ENCODE data around the gene PTPRM.

The PTPRM gene

DNA sequence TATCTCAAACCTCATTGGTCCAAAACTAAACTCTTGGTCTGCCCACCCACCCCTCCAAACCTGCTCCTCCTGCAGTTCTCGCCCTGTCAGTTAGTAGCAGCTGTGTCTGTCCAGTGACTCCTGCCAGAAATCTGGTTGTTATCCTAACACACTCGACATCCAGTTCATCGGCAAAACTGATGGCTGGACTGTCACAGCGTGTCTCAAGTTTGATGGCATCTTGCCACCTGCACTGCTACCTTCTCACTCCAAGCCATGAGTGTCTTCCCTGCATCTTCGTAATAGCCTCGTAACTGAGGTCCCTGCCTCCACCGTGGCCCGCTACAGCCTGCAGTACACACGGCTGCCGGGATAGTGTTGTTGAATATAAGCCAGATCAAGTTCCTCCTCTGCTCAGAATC lies 572.0 kb downstream of the PTPRM start:
- peaks cover 13% of the 10 kb centered on the region for H3K9me3 Mint-ChIP-seq
- no peak for DNase-seq
- no peaks in the 10 kb centered on the region for H3K4me1 Mint-ChIP-seq
- no peak for ATAC-seq
- H3K27me3 Mint-ChIP-seq, result no peaks in the 10 kb centered on the region
- H3K4me3 Mint-ChIP-seq, result no peak overlapping the region
- no peak overlapping the region for H3K27ac Mint-ChIP-seq
- no peaks in the 10 kb centered on the region for H3K36me3 Mint-ChIP-seq (ENCODE audit: low read depth)

- Mint-ChIP-seq H3K36me3 (ENCODE audit: low read depth) (no peaks in the 10 kb centered on the region), H3K27ac (no peak overlapping the region), H3K4me3 (no peak overlapping the region)
Measured at GRCh38 chr18:8139891-8140406, 572.8 kb downstream of the PTPRM start.

GRCh38 chr18:8140841-8141501 lies 573.9 kb downstream of the PTPRM start:
- DNase-seq, result no peak
- Mint-ChIP-seq H3K27ac (no peak overlapping the region), H3K9me3 (peaks cover 17% of the 10 kb centered on the region), H3K4me3 (no peak overlapping the region), H3K36me3 (ENCODE audit: low read depth) (no peaks in the 10 kb centered on the region), H3K27me3 (no peaks in the 10 kb centered on the region), H3K4me1 (no peaks in the 10 kb centered on the region)
- ATAC-seq, result no peak

More at GRCh38 chr18:8139891-8140406, 572.8 kb downstream of the PTPRM start:
- no peaks in the 10 kb centered on the region for H3K4me1 Mint-ChIP-seq
- no peaks in the 10 kb centered on the region for H3K27me3 Mint-ChIP-seq
- DNase-seq (no peak), ATAC-seq (no peak)
- H3K9me3 Mint-ChIP-seq, result peaks cover 16% of the 10 kb centered on the region

DNA sequence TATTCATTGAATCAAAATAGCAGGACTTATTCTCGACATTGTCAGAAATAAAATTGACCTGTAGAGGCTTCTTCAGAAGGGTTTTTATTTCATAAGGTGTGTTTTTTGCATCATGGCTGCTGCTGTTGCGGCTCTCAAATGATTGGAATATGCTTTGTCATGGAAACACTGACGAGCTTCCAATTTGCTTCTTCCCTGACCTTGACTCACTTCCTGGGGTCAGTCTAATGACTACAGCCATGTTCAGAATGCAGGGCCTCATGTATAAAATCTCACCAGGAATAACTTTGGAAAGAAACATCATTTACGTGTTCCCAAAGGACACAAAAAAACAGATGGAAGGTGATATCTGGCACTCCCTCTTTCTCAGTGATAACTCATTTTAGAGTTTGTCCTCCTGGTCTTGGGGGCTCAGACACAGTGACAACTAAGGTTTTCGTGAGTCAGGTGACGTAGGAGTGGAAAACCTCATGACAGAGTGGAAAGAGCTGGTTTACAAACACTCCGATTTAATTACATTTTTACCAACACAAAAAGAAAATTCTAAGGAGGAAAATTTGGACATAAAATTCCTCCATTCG lies 575.1 kb downstream of the PTPRM start:
- Mint-ChIP-seq H3K36me3 (ENCODE audit: low read depth) (no peaks in the 10 kb centered on the region), H3K4me1 (no peaks in the 10 kb centered on the region), H3K4me3 (no peak overlapping the region), H3K27me3 (no peaks in the 10 kb centered on the region), H3K9me3 (peaks cover 20% of the 10 kb centered on the region), H3K27ac (no peak overlapping the region)
- ATAC-seq (no peak), DNase-seq (no peak)

DNA sequence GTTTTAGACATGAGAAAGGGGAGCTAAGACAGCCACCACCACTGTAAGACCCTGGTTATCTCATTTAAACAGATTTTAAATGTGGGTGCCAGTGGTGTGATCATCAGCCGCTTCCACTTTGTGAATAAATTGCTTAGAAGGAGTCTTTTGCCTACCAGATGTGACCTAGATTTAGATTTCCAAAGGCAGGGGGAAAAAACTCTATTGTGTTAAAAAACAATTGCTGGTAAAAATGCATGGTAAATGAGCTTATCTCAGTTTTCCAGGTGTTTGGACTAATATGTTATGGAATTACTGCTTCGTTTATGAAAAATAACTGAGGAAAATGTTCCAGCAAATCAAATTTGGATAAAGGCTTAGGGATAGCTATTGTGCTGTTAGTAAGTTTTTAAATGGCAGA lies 575.8 kb downstream of the PTPRM start:
- Mint-ChIP-seq H3K36me3 (ENCODE audit: low read depth) (no peaks in the 10 kb centered on the region), H3K9me3 (peaks cover 26% of the 10 kb centered on the region), H3K27me3 (no peaks in the 10 kb centered on the region), H3K27ac (no peak overlapping the region), H3K4me1 (no peaks in the 10 kb centered on the region), H3K4me3 (no peak overlapping the region)
- ATAC-seq, result no peak
- DNase-seq, result no peak

DNA sequence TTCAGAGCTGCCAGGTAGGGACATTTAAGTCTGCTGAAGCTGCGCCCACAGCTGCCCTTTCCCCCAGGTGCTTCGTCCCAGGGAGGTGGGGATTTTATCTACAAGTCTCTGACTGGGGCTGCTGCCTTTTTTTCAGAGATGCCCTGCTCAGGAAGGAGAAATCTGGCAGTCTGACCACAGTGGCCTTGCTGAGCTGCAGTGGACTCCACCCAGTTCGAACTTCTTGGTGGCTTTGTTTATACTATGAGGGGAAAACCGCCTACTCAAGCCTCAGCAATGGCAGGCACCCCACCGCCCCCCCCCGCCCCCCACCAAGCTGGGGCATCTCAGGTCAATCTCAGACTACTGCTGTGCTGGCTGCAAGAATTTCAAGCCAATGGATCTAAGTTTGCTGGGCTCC lies 584.1 kb downstream of the PTPRM start:
- DNase-seq (no peak), ATAC-seq (no peak)
- no peak overlapping the region for H3K27ac Mint-ChIP-seq
- peaks cover 13% of the 10 kb centered on the region for H3K9me3 Mint-ChIP-seq
- no peaks in the 10 kb centered on the region for H3K4me1 Mint-ChIP-seq
- no peaks in the 10 kb centered on the region for H3K36me3 Mint-ChIP-seq (ENCODE audit: low read depth)
- no peak overlapping the region for H3K4me3 Mint-ChIP-seq
- H3K27me3 Mint-ChIP-seq, result no peaks in the 10 kb centered on the region

GRCh38 chr18:8153887-8154583 lies 586.9 kb downstream of the PTPRM start:
- Mint-ChIP-seq H3K27me3 (no peaks in the 10 kb centered on the region), H3K4me1 (no peaks in the 10 kb centered on the region), H3K36me3 (ENCODE audit: low read depth) (no peaks in the 10 kb centered on the region), H3K27ac (no peak overlapping the region), H3K4me3 (no peak overlapping the region), H3K9me3 (peaks cover 7% of the 10 kb centered on the region)
- DNase-seq, result no peak
- no peak for ATAC-seq

DNA sequence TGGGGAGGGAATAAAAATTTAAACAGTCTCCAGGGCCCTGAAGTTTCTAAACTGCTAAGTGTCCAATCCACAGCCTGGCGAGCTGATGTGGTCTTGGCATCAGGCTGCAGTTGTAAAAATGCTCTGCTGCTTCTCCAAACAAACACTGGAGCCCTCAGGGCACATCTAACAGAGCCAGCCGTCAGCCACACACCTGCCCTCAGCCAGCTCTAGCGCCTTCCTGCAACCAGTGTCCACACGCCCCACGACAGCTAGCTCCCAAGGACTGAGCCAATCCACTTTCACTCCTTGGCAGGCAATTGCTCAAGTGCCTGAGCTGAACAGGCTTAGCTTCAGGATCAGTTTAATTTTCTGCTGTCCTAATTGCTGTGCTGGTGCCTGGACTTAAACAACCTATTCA lies 595.7 kb downstream of the PTPRM start:
- ATAC-seq (no peak), DNase-seq (no peak)
- Mint-ChIP-seq H3K36me3 (ENCODE audit: low read depth) (no peaks in the 10 kb centered on the region), H3K4me3 (no peak overlapping the region), H3K4me1 (no peaks in the 10 kb centered on the region), H3K27ac (no peak overlapping the region), H3K9me3 (peaks cover 6% of the 10 kb centered on the region), H3K27me3 (no peaks in the 10 kb centered on the region)

- Mint-ChIP-seq H3K27ac (no peak overlapping the region), H3K9me3 (peaks cover 5% of the 10 kb centered on the region), H3K4me1 (no peaks in the 10 kb centered on the region), H3K27me3 (no peaks in the 10 kb centered on the region), H3K4me3 (no peak overlapping the region), H3K36me3 (ENCODE audit: low read depth) (no peaks in the 10 kb centered on the region)
- ATAC-seq (no peak), DNase-seq (no peak)
Measured at GRCh38 chr18:8163286-8163959, 596.3 kb downstream of the PTPRM start.

GRCh38 chr18:8165095-8165494 lies 598.0 kb downstream of the PTPRM start:
- H3K27me3 Mint-ChIP-seq, result no peaks in the 10 kb centered on the region
- no peaks in the 10 kb centered on the region for H3K4me1 Mint-ChIP-seq
- ATAC-seq (no peak), DNase-seq (no peak)
- no peak overlapping the region for H3K27ac Mint-ChIP-seq
- H3K9me3 Mint-ChIP-seq, result peaks cover 3% of the 10 kb centered on the region
- no peaks in the 10 kb centered on the region for H3K36me3 Mint-ChIP-seq (ENCODE audit: low read depth)
- H3K4me3 Mint-ChIP-seq, result no peak overlapping the region

DNA sequence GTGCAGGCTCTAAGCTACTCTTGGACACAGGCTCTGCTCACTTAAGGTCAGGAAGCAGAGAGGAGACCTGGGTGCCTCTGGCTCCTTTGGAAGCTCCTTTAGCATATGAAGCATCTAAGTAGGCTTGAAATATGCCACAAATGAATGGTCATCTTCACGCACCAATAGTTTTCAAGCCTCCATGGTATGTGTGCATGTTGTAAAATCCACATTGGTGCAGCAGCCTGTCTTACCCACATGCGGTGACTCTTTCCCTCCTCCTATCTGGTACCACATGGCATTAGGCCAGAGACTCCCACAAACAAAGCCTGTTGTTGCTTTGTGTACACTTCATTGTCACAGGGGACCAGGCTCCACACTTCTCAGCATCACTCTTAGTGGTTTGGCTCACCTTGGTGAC lies 599.9 kb downstream of the PTPRM start:
- no peaks in the 10 kb centered on the region for H3K36me3 Mint-ChIP-seq (ENCODE audit: low read depth)
- DNase-seq (no peak), ATAC-seq (no peak)
- H3K4me3 Mint-ChIP-seq, result no peak overlapping the region
- H3K9me3 Mint-ChIP-seq, result peaks cover 3% of the 10 kb centered on the region
- H3K4me1 Mint-ChIP-seq, result no peaks in the 10 kb centered on the region
- no peak overlapping the region for H3K27ac Mint-ChIP-seq
- H3K27me3 Mint-ChIP-seq, result no peaks in the 10 kb centered on the region

- no peaks in the 10 kb centered on the region for H3K4me1 Mint-ChIP-seq
- no peak overlapping the region for H3K27ac Mint-ChIP-seq
- no peaks in the 10 kb centered on the region for H3K27me3 Mint-ChIP-seq
- DNase-seq (no peak), ATAC-seq (no peak)
- no peak overlapping the region for H3K4me3 Mint-ChIP-seq
- no peaks in the 10 kb centered on the region for H3K36me3 Mint-ChIP-seq (ENCODE audit: low read depth)
- H3K9me3 Mint-ChIP-seq, result peaks cover 3% of the 10 kb centered on the region
Measured at GRCh38 chr18:8167673-8168072, 600.6 kb downstream of the PTPRM start.

- Mint-ChIP-seq H3K27me3 (no peaks in the 10 kb centered on the region), H3K36me3 (ENCODE audit: low read depth) (no peaks in the 10 kb centered on the region), H3K9me3 (no peaks in the 10 kb centered on the region), H3K4me1 (no peaks in the 10 kb centered on the region), H3K4me3 (no peak overlapping the region), H3K27ac (no peak overlapping the region)
- ATAC-seq, result no peak
- DNase-seq, result no peak
Measured at GRCh38 chr18:8169722-8170121, 602.6 kb downstream of the PTPRM start.

GRCh38 chr18:8174771-8175170 lies 607.7 kb downstream of the PTPRM start:
- no peaks in the 10 kb centered on the region for H3K27me3 Mint-ChIP-seq
- no peak for DNase-seq
- no peak for ATAC-seq
- H3K9me3 Mint-ChIP-seq, result peaks cover 3% of the 10 kb centered on the region
- no peaks in the 10 kb centered on the region for H3K36me3 Mint-ChIP-seq (ENCODE audit: low read depth)
- H3K4me3 Mint-ChIP-seq, result no peak overlapping the region
- no peaks in the 10 kb centered on the region for H3K4me1 Mint-ChIP-seq
- H3K27ac Mint-ChIP-seq, result no peak overlapping the region

Measured in activated naive CD8-positive, alpha-beta T cell treated with anti-CD3 and anti-CD28 coated beads, Interleukin-2, amount 50 U/mL, for 24 hours (primary cell).